ENCODE data around the gene HOXA3.

DNA sequence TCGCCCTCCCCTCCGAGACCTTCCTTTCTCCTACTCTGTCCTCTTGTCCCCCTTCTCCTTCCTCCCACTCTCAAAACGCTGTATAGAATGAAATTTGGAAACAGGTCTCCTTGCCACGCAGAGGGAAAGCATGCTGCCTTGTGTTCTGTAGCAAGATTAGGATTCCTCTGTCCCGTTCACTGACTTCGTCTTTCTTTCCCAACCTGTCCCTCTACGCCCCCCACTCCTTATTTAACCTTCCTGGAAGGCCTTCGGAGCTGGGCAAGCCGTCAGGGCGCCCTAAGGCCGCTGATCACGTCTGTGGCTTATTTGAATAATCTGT is 11.6 kb upstream of the HOXA3 start:
- no peak for TF ChIP-seq CTCF (IDR thresholded peaks at IDR 0.05)
- TF ChIP-seq POLR2AphosphoS5 (IDR thresholded peaks at IDR 0.05) = no peak
